Peyer's patch (tissue), 4 donors: ENCODE measurements around the gene RARA. TPM values are rescaled to one million over a fixed set of nuclear protein-coding genes. Genes with fewer than 3 reads are reported as not detected.
A peak's percentile ranks its signal among the peaks of the same experiment; 100 is the strongest.

Experiments used
- DNase-seq, 3 donors: peaks; one replicate each; pipeline ENCODE4 v3.0.0-alpha.2; 2017 to 2019
- H3K27ac ChIP-seq, 4 donors: fragments of 200-600 bp; sonication (generic); one replicate each; pipeline ENCODE4 v1.5.1; 2016 to 2019
- H3K27me3 ChIP-seq, 2 donors: fragments of 200-600 bp; sonication (generic); one replicate each; pipeline ENCODE4 v1.5.1; 2019
- H3K36me3 ChIP-seq, 3 donors: fragments of 200-600 bp; sonication (generic); one replicate each; pipeline ENCODE4 v1.5.1; 2016 to 2019
- H3K4me1 ChIP-seq, 4 donors: fragments of 200-600 bp; sonication (generic); one replicate each; pipeline ENCODE4 v1.5.1; 2016 to 2019
- H3K4me3 ChIP-seq, 4 donors: fragments of 200-600 bp; sonication (generic); 1 replicate in 3 of 4; 2 replicates in 1 of 4; pipeline ENCODE4 v1.5.1; 2016 to 2019; ENCODE audit warnings: mild to moderate bottlenecking in 1 of 4
- H3K9me3 ChIP-seq, 4 donors: fragments of 200-600 bp; sonication (generic); one replicate each; pipeline ENCODE4 v1.5.1; 2016 to 2019; ENCODE audit warnings: mild to moderate bottlenecking in 1 of 4
- CTCF ChIP-seq, 6 experiments: fragments of 450-650 bp in 4 of 6; fragments of 200-600 bp in 2 of 6; sonication (generic) in 1 of 6; IDR thresholded peaks; one replicate each; pipeline ENCODE4 v1.5.1; 2017 to 2019; ENCODE audit warnings: antibody characterized with exemption in 6 of 6, mild to moderate bottlenecking in 3 of 6, moderate library complexity in 1 of 6
- POLR2A ChIP-seq, 2 donors: fragments of 450-650 bp; IDR thresholded peaks; one replicate each; pipeline ENCODE4 v1.5.1; 2017; ENCODE audit warnings: antibody characterized with exemption in 2 of 2, mild to moderate bottlenecking in 2 of 2, moderate library complexity in 2 of 2
- total RNA-seq, 4 donors: library from RNA; depleted of rRNA; stranded (reverse); fragments of >200 nt; gene quantifications; one replicate each; pipeline ENCODE4 v1.1.0, GENCODE V29; 2016

The RARA gene
- total RNA-seq, 4 donors from 2014 or later: 46.2 to 93.3 (median 72.1) TPM

GRCh38 chr17:40283662-40284061, 25.3 kb upstream of the RARA start:
- no peak for TF ChIP-seq POLR2A (IDR thresholded peaks at IDR 0.05)
- TF ChIP-seq CTCF (IDR thresholded peaks at IDR 0.05): no peak
- DNase-seq: no peak
- Histone ChIP-seq H3K4me1 (peaks cover 0 to 27% (median 3%) of the 10 kb centered on the region in 4 donors), H3K4me3 (peak overlapping the region in 2 of 4 donors; percentile 30 to 40), H3K27ac (peak overlapping the region in 3 of 4 donors; percentile 69 to 88 (median 86)), H3K36me3 (peaks cover 0 to 31% (median 0%) of the 10 kb centered on the region in 3 donors), H3K9me3 (no peaks in the 10 kb centered on the region), H3K27me3 (no peaks in the 10 kb centered on the region)

DNA sequence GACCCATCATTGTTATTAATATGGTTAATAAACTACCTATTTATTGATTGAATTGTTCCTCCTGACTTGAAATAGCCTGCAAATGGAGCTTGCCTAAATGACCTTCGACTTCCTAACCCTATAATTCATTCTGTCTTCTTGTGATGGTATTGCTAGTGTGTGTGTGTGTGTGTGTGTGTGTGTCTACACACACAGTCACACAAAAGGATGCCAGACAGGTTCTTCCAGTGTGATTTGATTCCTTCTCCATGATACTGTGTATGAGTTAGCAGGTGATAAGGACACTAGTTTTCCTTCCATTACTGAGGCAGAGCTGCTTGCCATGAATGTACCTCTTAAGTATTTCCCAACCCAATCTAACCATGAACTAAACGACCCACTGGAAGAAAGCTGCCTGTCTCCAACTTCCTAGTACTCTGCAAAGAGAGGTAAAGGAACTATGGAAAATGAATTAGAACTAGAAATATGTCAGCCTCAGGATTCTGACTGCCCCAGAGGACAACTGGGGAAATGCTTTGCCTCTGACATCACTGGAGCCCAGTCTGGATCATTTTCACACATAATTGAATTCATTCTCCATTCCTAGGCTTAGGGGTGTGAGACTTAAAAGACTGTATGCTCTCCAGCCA, 24.8 kb upstream of the RARA start:
- TF ChIP-seq POLR2A (IDR thresholded peaks at IDR 0.05) (peak in 1 of 2 donors; percentile 45), CTCF (IDR thresholded peaks at IDR 0.05) (peak in 3 of 6 experiments; percentile 44 to 57 (median 46))
- H3K36me3 ChIP-seq: peaks cover 0 to 25% (median 0%) of the 10 kb centered on the region in 3 donors
- peak in 1 of 3 donors; percentile 50 for DNase-seq
- no peaks in the 10 kb centered on the region for H3K27me3 ChIP-seq
- H3K4me1 ChIP-seq: peaks cover 0 to 30% (median 3%) of the 10 kb centered on the region in 4 donors
- peak overlapping the region in 3 of 4 donors; percentile 23 to 88 (median 86) for H3K27ac ChIP-seq
- H3K9me3 ChIP-seq: no peaks in the 10 kb centered on the region
- H3K4me3 ChIP-seq: peak overlapping the region in 2 of 4 donors; percentile 30 to 40

DNA sequence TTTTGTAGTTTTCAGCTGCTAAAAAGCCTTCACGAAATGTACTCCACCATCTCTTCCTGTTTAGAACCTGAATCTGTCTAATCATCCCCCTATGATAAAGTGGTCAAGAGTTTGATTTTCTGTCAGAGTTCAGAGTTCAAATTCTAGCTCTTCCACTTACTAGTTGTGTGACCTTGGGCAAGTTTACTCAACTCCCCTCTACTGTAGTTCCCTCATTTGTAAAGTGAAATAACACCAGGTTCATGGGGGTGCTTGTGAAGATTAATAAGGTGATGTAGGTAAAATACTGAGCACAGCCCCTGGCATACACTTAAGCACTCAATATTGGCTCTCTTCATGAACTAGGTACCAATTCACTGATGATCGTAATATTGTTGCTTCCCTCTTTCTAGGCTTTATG, 22.5 kb upstream of the RARA start:
- no peak for DNase-seq
- peaks cover 0 to 33% (median 3%) of the 10 kb centered on the region in 4 donors for H3K4me1 ChIP-seq
- no peaks in the 10 kb centered on the region for H3K9me3 ChIP-seq
- peaks cover 0 to 3% (median 0%) of the 10 kb centered on the region in 3 donors for H3K36me3 ChIP-seq
- H3K27me3 ChIP-seq: no peaks in the 10 kb centered on the region
- no peak overlapping the region for H3K27ac ChIP-seq
- TF ChIP-seq POLR2A (IDR thresholded peaks at IDR 0.05): no peak
- no peak for TF ChIP-seq CTCF (IDR thresholded peaks at IDR 0.05)
- H3K4me3 ChIP-seq: no peak overlapping the region

DNA sequence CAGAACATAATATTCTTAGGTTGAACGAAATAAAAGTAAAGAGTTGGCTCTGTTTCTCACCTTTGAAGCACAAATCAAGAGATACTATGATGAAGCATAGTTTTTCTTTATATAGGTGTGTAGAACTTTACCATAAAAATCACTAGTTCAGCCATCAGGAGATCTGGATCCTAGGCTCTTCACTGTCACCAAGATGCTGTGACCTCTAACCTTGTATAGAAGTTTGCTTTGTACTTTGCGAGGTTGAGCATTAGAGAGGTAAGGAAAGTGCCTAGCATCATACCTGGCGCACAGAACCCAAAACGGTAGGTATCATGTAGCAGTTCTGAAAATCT, 21.9 kb upstream of the RARA start:
- no peaks in the 10 kb centered on the region for H3K36me3 ChIP-seq
- H3K27ac ChIP-seq: peak overlapping the region in 2 of 4 donors; percentile 37 to 43
- H3K27me3 ChIP-seq: no peaks in the 10 kb centered on the region
- peaks cover 0 to 33% (median 3%) of the 10 kb centered on the region in 4 donors for H3K4me1 ChIP-seq
- DNase-seq: no peak
- H3K9me3 ChIP-seq: no peaks in the 10 kb centered on the region
- H3K4me3 ChIP-seq: peak overlapping the region in 1 of 4 donors; percentile 32
- TF ChIP-seq POLR2A (IDR thresholded peaks at IDR 0.05) (no peak), CTCF (IDR thresholded peaks at IDR 0.05) (no peak)

DNA sequence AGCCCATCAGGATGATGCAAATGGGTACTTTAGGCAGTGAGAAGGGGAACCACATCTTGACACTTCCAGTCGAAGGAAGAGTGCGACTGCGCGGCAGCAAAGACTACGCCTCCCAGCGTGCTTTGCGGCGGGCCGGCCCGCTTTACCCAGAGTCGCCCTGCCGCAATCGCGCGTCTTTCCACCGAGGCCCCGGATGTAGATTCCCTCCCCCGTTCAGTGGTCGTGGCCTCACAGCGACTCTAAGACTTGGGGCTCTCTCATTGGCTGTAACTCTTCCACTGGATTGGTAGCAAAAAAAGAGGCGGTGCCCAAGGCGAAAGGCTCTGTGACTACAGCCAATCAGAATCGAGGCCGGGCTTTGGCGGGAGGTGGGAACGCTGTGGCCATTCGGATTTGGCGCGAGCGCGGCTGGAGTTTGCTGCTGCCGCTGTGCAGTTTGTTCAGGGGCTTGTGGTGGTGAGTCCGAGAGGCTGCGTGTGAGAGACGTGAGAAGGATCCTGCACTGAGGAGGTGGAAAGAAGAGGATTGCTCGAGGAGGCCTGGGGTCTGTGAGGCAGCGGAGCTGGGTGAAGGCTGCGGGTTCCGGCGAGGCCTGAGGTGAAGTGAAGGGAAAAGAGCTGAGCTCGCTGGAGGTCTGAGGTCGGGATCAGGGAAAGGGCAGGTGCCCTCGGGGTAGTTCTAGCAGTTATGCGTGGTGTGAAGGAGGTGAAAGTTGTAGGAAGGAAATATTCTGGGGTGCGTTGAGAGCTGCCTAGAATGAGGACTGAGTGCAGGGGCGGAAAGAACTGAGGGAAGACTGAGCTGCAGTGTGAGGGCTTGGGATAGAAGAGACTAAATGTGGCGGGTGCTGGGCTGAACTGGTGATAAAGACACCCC, 21.2 kb upstream of the RARA start, which contains the start of gene CDC6:
CDC6 (plus strand) TSS at position 386 of the 876 bp plus-strand sequence. CDS start 1,542 bp downstream, outside the sequence.
- peak within 1 kb of the TSS in 3 of 4 donors; percentile 2 to 43 (median 37) for H3K27ac ChIP-seq
- H3K4me1 ChIP-seq: peaks cover 0 to 33% (median 3%) of the 10 kb centered on the region in 4 donors

More for the DNA sequence above, 21.2 kb upstream of the RARA start, which contains the start of gene CDC6:
- DNase-seq: peak; percentile 97 to 99 (median 98)
- peak within 1 kb of the TSS; percentile 31 to 63 (median 58) for H3K4me3 ChIP-seq
- TF ChIP-seq CTCF (IDR thresholded peaks at IDR 0.05) (no peak), POLR2A (IDR thresholded peaks at IDR 0.05) (peak in 1 of 2 donors; percentile 19)
- H3K27me3 ChIP-seq: no peaks in the 10 kb centered on the region
- no peaks in the 10 kb centered on the region for H3K9me3 ChIP-seq
- no peaks in the 10 kb centered on the region for H3K36me3 ChIP-seq
